BJ (cell line): ENCODE results near the gene TDRD12. TPM values are rescaled to one million over a fixed set of nuclear protein-coding genes. Genes with fewer than 3 reads are reported as not detected.
"Not testable (repeated sequence)": the region's sequence is repeated elsewhere in the genome, so short reads cannot be mapped to it uniquely, and the experiment has no call there.

Experiments used
- CTCF ChIA-PET: fragments of 350-600 bp; formaldehyde crosslinking; extraction: SDS; loops from one replicate; lab custom pipeline; 2021; ENCODE audit warnings: antibody characterized with exemption, inconsistent platforms; lab: Yijun Ruan, JAX
- POLR2A ChIA-PET: fragments of 300-600 bp; sonication (Branson Sonifier 250); formaldehyde crosslinking; extraction: SDS; loops from one replicate; lab custom pipeline; 2021; ENCODE audit warnings: antibody characterized with exemption; lab: Charles Lee
- DNase-seq: peaks from one replicate; pipeline ENCODE4 v3.0.0-alpha.2; 2011; ENCODE audit warnings: low read depth
- H3K27me3 ChIP-seq: 2 replicates; pipeline ENCODE4 v1.6.0; 2011; ENCODE audit warnings: low read length; ENCODE audit not compliant: control insufficient read depth, insufficient read depth
- H3K36me3 ChIP-seq: 2 replicates; pipeline ENCODE4 v1.5.1; 2011; ENCODE audit warnings: low read length; ENCODE audit not compliant: control insufficient read depth, insufficient read depth
- H3K4me3 ChIP-seq: 2 replicates; pipeline ENCODE4 v1.5.1; 2011; ENCODE audit warnings: low read depth, mild to moderate bottlenecking, control low read depth, low read length
- polyA plus RNA-seq: library from polyadenylated mRNA; depleted of rRNA; stranded (reverse); fragments of >200 nt; gene quantifications from 2 replicates; pipeline ENCODE4 v1.2.3, GENCODE V29; 2011
- TF ChIP-seq, protein P1 (sequence below): IDR thresholded peaks from 2 replicates; pipeline ENCODE4 v1.5.1; 2011; ENCODE audit warnings: low read depth, mild to moderate bottlenecking, control low read depth, inconsistent platforms, low read length, moderate library complexity; ENCODE audit not compliant: insufficient read depth

Gene TDRD12
- polyA plus RNA-seq, 1 experiment, result not detected

DNA sequence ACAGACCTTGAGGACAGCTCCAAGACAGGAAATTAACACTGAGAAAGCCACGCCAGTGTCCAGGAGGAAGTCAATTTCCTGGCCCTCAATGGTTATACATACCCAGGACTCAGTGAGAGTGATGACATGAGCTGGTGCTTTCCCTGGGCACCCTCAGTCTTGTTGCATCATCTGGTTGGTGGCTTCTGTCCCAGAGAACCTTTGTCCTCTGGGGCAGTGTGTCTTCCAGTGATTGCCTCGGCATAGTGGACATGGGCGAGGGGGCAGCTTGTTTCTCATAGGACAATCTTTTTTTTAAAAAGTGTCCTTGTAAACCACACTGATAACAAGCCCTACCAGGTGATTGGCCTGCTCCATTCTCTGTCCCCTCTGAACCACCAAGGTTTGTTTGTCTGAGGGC lies 22.8 kb upstream of the TDRD12 start:
- H3K4me3 ChIP-seq, H3K36me3 ChIP-seq, H3K27me3 ChIP-seq, CTCF ChIA-PET, DNase-seq, POLR2A ChIA-PET: not testable (repeated sequence)

DNA sequence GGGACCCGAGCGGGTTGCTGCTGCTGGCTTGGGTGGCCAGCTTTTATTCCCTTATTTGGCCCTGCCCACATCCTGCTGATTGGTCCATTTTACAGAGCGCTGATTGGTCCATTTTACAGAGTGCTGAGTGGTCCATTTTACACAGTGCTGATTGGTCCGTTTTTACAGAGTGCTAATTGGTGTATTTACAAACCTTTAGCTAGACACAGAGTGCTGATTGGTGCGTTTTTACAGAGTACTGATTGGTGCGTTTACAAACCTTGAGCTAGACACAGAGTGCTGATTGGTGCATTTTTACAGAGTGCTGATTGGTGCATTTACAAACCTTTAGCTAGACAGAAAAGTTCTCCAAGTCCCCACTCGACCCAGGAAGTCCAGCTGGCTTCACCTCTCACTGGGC lies 19.4 kb upstream of the TDRD12 start:
- DNase-seq, H3K27me3 ChIP-seq, POLR2A ChIA-PET, H3K36me3 ChIP-seq, H3K4me3 ChIP-seq: not testable (repeated sequence)
- CTCF ChIA-PET, result interaction anchor here (0.6 kb wide), 1 partner anchor 10 kb away, joined by 4 read pairs; no protein-coding TSS in a partner anchor

- DNase-seq, result no peak
- CTCF ChIA-PET, result interaction anchor here (0.7 kb wide), 1 partner anchor 88 kb away, joined by 3 read pairs; no protein-coding TSS in a partner anchor
- Histone ChIP-seq H3K36me3 (peaks cover 3% of the 10 kb centered on the region; the same call in 1 of the 2 replicates), H3K4me3 (no peak overlapping the region), H3K27me3 (no peaks in the 10 kb centered on the region)
- POLR2A ChIA-PET, result no interaction called here
- TF ChIP-seq, protein P1, sequence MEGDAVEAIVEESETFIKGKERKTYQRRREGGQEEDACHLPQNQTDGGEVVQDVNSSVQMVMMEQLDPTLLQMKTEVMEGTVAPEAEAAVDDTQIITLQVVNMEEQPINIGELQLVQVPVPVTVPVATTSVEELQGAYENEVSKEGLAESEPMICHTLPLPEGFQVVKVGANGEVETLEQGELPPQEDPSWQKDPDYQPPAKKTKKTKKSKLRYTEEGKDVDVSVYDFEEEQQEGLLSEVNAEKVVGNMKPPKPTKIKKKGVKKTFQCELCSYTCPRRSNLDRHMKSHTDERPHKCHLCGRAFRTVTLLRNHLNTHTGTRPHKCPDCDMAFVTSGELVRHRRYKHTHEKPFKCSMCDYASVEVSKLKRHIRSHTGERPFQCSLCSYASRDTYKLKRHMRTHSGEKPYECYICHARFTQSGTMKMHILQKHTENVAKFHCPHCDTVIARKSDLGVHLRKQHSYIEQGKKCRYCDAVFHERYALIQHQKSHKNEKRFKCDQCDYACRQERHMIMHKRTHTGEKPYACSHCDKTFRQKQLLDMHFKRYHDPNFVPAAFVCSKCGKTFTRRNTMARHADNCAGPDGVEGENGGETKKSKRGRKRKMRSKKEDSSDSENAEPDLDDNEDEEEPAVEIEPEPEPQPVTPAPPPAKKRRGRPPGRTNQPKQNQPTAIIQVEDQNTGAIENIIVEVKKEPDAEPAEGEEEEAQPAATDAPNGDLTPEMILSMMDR, result no peak
These were observed 17.6 kb upstream of the TDRD12 start for GRCh38 chr19:32702010-32702409.

DNA sequence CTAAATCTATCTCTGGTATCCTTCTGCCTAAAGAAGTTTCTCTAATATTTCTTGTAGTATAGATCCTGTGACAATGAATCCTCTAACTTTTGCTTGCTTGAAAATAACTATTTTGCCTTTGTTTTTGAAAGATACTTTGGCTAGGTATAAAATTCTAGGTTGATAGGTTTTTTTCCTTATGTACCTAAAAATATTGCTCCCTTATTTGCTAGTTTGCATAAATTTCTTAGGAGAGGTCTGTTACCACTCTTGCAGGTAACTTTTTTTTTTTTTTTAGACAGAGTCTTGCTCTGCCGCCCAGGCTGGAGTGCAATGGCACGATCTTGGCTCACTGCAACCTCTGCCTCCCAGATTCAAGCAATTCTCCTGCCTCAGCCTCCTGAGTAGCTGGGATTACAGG lies 15.6 kb upstream of the TDRD12 start:
- H3K27me3 ChIP-seq, H3K4me3 ChIP-seq, H3K36me3 ChIP-seq, DNase-seq, CTCF ChIA-PET, POLR2A ChIA-PET: not testable (repeated sequence)

DNA sequence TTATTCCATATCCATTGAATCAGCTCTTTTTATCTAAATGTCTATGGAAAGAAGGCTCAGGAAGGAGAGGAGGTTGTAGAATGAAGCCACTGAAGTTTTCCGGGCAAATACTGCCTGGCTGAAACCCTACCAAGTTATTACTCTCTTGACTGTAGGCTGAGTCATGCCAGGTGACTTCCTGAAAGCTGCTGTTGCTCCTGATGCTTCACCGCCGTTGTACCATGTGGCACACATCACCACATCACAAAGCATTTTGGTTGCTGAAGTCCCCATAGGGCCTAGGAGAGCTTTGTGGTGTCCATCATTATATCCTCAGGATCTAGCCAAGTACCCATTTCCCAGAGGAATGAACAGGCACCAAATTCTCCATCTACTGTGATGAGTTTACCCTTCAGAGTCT lies 11.1 kb upstream of the TDRD12 start:
- CTCF ChIA-PET, result interaction anchor here (0.6 kb wide), 1 partner anchor 9 kb away, joined by 3 read pairs; no protein-coding TSS in a partner anchor
- Histone ChIP-seq H3K27me3 (no peaks in the 10 kb centered on the region), H3K36me3 (peaks cover 1% of the 10 kb centered on the region), H3K4me3 (no peak overlapping the region)
- TF ChIP-seq, protein P1, result no peak
- no peak for DNase-seq
- POLR2A ChIA-PET, result no interaction called here

- ChIA-PET CTCF (no interaction called here), POLR2A (no interaction called here)
- Histone ChIP-seq H3K36me3 (peaks cover 1% of the 10 kb centered on the region), H3K4me3 (no peak overlapping the region), H3K27me3 (no peaks in the 10 kb centered on the region)
- TF ChIP-seq, protein P1, result no peak
- no peak for DNase-seq
These were observed 10.5 kb upstream of the TDRD12 start for GRCh38 chr19:32709032-32709431.

GRCh38 chr19:32711747-32712146 lies 7.8 kb upstream of the TDRD12 start:
- Histone ChIP-seq H3K36me3 (peaks cover 1% of the 10 kb centered on the region), H3K4me3 (no peak overlapping the region), H3K27me3 (no peaks in the 10 kb centered on the region)
- TF ChIP-seq, protein P1, result no peak
- POLR2A ChIA-PET, result no interaction called here
- DNase-seq, result no peak
- CTCF ChIA-PET, result interaction anchor here (0.9 kb wide), 1 partner anchor 22 kb away, joined by 3 read pairs; no protein-coding TSS in a partner anchor

DNA sequence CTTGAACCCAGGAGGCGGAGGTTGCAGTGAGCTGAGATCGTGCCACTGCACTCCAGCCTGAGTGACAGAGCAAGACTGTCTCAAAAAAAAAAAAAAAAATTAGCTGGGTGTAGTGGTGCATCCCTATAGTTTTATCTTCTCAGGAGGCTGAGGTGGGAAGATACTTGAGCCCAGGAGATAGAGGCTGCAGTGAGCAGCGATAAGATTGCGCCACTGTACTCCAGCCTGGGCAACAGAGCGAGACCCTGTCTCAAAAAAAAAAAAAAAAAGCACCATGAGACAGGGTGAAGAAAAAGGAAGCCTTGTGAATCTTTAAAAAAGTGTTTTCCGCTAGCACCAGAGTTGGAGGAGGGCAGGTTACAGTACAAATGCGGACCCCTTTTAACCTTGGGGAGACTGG lies 3.4 kb upstream of the TDRD12 start:
- H3K36me3 ChIP-seq, DNase-seq, H3K27me3 ChIP-seq, POLR2A ChIA-PET, CTCF ChIA-PET, H3K4me3 ChIP-seq: not testable (repeated sequence)
